Embryonic facial prominence (tissue), 1 donor: Measurements from ENCODE around the gene CHRM4.

ENCODE experiments used
- DNase-seq: peaks from one replicate; pipeline ENCODE4 v3.0.0-alpha.2; 2016; ENCODE audit errors: extremely low spot score

Gene CHRM4

DNA sequence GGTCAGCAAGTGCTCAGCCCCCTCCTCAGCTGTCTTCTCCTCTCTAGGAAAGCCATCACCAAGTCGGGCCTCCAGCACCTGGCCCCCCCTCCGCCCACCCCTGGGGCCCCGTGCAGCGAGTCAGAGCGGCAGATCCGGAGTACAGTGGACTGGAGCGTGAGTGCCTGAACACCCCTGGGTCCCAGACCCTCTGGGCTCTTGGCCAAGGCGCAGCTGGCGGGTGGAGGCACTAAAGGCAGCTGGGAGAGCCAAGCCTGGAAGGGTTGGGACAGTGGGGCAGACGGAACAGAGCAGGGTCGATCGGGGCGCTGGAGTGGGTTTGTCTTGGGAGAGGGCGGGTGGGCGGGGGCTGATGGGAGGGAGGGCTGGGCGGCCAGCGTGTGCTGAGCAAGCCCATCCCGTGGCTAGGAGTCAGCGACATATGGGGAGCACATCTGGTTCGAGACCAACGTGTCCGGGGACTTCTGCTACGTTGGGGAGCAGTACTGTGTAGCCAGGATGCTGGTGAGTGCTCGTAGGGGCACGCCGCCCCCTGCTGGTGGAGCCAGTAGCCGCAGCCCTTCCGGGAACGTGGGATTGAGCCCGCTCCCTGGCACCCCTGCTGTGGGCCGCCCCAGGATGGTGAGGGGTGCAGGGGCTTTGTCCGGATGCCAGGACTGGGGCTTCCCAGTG, 24.2 kb downstream of the CHRM4 start:
- no peak for DNase-seq

DNA sequence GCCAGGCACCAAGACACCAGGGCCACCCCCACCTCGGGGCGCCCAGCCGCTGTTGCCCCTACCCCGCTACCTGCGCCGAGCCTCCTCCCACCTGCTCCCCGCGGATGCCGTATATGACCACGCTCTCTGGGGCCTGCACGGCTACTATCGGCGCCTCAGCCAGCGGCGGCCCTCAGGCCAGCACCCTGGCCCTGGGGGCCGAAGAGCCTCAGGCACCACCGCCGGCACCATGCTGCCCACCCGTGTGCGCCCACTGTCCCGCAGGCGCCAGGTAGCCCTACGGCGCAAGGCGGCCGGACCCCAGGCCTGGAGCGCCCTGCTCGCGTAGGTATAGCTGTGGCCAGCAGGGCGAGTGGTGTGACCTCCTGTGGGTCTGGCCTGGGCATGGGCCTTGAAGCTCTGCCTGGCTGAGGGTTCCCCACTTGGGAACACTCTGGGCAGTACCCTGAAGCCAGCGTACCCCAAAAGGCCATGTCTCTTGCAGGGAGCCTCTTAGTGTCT, 24.9 kb downstream of the CHRM4 start:
- DNase-seq = no peak

DNA sequence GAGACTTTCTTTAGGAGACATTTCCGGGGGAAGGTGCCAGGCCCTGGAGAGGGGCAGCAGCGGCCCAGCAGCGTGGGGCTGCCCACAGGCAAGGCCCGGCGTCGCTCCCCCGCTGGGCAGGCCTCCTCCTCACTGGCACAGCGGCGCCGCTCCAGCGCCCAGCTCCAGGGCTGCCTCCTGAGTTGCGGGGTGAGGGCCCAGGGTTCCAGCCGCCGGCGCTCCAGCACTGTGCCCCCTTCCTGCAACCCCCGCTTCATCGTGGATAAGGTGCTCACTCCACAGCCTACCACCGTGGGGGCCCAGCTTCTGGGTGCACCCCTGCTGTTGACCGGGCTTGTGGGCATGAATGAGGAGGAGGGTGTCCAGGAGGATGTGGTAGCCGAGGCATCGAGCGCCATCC, 25.3 kb downstream of the CHRM4 start:
- no peak for DNase-seq

DNA sequence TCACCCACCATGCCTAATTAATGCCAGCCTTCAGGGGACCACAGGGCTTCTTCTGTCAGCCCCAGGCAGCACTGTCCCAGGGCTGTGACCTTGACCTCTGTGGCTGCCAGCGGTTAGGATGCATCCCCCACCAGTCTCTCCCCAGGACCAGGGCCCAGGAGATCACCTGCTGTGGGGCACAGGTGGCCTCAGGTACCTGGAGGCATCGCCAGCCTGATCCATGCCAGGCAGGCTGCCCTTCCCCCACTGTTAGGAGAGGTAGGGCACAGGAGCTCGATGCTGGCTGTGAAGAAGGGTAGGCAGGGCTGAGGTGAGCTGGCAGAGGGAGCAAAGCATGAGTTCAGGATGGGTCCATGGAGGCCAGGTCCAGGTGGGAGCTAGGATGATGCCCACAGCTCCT, 26.8 kb downstream of the CHRM4 start:
- no peak for DNase-seq

DNA sequence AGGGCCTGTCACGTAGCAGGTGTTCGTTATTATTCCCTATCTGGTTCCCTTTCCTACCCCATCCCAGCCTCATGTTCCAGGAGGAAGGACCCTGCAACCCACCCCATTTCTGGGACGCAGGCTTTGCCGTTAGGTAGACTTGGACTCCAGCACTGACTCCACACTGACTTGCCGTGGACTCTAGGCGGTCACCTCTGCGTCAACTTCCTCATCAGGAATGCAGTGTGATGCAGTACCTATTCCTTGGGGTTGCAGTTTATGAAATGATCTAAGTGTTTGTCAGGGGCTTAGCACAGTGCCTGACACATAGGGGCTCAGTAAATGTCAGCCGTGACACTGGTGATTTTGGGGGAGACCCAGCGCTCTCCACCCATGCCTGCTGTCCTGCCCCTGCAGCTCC, 27.5 kb downstream of the CHRM4 start:
- no peak for DNase-seq

DNA sequence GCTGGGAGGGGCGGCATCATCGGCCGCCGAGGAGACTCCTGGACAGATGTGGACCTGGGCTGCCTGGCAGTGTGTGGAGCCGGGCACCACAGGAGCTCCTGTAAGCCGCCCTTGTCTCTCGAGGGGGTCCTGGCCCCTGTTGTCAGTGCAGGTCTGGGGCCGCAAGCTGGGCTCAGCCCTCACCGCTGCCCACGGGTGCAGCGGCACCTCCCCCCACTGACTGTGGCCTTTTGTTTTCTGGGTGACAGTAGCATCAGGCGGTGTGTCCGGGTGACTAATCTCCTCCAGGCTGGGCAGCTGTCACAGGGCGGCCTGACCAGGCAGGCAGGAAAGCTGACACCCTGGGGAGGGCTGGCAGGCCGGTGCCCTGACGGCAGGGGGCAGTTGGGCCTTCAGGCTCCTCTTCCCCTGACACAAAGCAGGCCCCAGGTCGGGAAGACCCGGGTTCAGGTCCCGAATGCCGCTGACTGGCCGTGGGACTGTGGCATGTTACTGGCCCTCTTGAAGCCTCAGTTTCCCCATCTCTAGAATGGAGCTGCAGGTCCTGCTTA, 28.0 kb downstream of the CHRM4 start:
- no peak for DNase-seq

DNA sequence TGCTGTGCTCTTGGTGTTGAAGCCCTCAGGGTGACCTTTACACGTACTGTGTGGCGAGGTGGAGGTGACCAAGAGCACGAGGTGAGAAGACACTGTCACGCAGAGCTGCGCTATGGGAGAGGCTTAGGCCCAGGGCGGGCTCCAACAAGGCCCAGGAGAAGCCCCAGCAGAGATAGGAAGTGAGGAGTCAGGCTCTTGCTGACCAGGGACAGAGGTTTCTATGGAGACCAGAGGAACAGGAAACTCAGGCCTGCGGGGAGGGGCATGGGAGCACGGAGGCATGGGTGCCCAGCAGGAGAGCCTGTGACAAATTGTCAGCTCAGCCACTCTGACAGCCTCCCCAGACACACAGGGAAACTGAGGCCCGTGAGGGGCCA, 28.6 kb downstream of the CHRM4 start:
- DNase-seq = no peak

DNA sequence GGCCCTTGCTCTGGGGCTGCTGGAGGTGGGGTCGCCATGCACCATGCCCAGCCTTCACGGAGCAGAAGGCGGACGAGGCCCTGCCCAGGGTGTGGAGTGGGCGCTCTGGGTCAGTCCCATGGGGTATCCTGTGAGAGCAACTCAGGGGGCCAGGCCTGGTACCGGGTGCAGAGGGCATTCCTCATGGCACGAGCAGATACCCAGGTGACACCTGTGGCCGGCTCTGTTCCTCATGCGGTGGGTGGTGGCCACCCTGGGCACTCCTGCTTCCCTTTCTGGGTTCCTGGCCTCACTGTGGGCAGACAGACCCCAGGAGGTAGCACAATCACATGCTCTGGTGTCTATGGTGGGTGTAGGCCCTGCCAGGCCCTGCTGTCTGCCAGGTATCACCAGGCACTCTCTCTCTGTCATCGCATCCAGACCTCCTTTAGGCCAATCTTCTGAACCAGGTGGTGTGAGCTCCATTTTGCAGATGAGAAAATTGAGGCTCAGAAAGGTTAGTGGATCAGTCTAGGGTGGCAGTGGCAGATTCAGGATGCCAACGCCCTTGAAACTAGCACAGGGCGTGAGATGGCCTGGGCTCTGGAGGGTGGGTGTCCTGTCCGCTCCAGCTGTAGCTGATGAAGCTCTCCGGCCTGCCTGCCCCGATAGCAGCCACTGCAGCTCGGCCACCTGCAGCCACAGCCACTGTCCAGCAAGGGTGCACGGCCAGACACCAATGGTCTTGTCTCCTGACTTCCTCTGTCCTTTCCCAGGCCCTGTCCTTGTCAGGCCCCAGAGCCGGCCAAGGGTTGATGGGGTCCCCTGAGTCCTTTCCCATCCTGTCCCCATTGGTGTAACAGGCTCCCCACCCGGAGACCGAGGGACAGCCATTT, 29.2 kb downstream of the CHRM4 start:
- no peak for DNase-seq

DNA sequence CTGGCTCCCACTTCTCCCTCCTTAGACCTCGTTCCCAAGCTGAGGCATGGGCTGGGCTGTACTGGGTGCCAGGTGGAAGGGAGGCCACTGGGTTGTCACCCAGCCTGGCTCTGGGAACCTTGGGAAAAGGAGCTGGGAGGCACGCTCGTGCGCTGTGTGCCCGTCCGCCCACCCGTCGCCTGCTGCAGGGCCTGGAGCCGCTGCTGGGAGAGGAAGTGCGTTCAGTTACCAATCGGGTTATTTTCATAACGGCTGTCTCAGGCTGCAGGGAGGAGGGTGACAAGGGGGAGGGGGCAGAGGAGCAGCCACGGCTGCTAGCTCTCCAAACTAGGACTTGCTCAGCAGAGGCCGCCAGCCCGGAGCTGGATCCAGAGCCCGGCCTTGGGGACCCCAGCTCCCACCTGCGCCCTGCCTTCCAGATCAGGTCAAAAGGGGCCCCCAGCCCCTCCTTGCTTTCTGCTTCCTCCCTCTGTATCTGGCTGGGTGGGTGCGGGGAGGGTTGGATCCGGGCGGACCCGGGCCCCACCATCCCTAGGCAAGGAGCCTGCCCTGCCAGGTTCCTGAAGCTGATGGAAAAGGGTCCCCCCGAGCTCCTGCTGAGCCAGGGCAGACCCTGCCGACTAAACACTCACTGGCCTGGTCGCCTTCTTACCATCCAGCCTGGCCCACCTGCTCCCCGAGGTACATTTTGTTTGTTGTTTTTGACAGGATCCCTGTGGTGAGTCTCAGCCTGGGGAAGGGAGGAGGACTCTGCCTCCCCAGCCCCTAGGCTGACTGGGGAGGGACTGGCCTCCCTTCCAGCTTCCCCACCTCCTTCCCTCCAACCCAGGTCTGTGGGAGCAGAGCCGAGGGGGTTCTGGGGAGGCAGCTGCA, 30.1 kb downstream of the CHRM4 start:
- no peak for DNase-seq

DNA sequence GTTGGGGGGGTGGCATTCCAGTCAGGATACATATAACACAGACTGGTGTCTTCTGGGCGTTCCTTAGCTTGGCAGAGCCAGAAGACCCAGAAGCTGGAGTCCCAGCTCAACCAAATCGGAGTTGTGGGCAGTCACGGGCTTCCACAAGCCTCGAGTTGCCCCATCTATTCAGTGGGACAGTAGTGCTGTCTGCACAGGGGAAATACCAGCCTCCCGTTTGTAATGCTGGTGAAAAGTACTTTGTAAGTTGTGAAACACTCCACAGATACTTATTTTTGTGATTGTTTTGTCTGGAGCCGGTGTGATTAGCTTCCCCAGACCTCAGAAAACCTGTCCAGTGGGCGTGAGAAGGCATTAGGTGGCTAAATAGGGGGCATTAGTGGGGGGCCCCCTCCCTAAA, 30.7 kb downstream of the CHRM4 start:
- DNase-seq = no peak

DNA sequence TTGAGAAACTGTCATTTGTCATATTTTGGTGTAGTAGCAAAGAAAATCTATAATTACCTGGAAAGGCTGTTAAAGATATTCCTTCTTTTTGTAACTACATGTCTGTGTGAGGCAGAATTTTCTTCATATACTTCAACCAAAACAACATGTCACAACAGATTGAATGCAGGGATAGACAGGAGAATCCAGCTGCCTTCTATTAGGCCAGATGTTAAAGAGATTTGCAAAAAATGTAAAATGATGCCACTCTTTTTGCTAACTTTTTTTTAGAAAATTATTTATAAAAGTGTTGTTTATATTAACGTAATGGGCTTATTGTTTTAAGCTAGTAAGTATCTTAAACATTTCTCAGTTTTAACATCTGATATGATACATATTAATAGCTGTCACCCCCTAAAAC, 31.6 kb downstream of the CHRM4 start:
- no peak for DNase-seq

DNA sequence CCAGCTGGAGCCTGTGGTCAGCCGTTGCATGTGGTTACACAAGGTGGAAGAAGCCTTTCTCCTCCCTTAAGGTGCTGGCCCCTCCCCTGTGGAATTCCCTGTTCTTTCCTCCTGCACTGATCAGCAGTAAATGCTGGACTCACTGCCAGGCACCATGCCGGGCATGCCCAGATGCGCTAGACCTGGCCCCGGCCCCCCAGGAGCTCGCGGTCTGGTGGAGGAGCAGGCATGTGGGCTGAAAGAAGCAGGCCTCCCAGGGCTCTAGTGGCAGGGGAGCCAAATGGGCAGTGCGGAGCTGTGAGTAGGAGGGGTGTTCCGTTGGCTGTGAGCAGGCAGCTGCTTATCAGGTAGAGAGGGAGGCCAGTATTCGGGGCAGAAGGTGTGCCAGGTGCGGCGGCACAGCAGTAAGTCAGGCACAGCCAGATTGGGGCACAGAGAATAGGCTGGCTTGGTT, 34.1 kb downstream of the CHRM4 start:
- no peak for DNase-seq

DNA sequence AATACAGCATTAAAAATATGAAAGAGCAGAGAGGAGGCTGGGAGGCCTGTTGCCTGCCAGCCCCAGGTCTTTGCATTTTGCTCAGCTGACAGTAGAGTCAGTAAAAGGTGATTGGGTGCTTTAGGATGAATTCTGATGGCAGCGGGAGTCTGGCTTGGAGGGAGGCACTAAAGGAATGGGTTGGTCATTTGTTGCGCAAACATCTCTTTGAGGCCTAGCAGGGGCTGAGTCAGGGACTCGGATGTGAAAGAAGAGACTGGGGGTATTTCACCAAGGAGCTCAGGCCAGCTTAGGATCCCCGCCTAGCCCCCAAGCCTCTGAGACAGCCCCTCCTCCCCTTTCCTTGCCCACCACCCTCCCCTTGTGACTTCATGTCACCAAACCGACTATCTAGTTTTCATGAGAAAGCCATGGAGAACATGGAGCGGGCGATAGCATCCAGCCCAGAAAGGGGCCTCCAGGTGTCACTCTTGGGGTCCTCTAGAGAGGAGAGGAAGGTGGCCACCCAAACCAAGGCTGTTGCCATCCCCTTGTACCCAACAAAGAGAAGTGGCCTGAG, 34.6 kb downstream of the CHRM4 start:
- DNase-seq = no peak

DNA sequence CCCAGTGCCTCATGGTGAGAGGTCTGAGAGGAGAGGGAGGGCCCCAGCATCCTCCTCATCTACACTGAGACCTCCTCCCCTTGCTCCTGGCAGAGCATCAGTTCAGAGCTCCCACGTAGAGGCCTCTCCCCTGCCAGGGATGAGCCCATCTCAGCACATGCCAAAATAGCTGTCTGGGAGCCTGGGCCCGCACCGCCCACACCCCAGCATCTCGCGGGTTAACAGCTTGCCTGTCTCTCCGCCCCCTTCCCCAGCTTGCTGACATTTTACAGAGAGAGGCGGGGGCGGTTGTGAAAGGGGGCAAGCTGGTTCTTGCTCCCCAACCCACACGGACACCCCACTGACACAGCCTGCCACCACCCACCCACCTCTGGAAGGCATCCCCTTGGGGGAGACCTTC, 37.9 kb downstream of the CHRM4 start:
- DNase-seq = no peak

DNA sequence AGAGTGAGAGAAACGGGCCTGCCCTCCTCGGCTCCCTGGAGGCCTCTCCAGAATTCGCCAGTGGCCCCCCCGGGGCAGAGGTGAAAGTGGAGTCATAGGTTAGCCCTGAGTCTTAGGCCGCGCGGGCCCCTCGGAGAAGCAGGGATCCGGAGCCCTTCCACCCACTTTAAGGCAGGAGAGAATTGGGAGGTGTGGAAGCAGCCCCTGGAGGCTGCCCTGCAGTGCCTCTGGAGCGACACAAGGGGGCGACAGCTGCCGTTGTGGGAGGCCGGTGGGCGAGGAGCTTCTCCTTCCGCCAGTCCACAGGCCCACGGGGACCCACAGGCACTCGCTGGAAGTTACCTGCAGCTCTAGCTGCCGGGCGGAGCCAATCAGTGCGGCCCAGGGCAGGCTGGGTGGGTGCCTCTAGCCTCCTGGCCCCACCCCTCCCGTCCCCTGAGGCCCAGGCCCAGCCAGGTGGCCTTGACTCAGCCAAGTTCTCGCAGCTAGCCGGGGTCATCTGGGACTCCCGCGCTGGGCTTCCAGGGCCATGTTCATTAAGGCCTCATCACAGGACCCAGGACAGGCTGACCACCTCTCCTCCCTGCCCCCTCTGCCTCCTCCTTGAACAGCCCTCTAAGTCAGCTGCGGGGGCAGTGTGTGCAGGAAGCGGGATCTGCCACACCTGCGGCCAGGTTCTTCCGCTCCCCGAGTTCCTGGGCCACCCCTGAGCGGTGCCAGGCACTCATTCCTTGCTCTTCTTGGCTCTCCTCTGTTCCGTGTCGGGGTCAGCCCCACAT, 39.3 kb downstream of the CHRM4 start:
- no peak for DNase-seq

DNA sequence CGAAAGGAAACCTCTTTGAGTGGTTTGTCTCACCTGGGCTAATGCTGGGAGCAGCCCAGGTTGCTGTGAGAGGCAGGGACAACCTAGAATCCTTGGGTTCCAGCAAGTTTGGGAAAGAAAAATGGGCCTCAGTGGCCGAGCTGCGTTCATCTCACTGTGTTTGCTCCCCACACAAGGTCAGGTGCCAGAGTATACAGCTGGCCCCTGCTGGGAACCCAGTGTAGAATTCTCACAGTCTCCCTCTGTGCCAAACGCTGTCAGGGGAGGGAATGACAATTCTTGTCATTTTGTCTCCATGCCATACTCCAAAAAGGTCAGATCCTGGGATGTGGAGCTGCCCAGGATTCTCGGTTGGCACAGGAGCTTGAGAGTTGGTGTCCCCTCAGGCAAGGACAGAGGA, 40.0 kb downstream of the CHRM4 start:
- no peak for DNase-seq

DNA sequence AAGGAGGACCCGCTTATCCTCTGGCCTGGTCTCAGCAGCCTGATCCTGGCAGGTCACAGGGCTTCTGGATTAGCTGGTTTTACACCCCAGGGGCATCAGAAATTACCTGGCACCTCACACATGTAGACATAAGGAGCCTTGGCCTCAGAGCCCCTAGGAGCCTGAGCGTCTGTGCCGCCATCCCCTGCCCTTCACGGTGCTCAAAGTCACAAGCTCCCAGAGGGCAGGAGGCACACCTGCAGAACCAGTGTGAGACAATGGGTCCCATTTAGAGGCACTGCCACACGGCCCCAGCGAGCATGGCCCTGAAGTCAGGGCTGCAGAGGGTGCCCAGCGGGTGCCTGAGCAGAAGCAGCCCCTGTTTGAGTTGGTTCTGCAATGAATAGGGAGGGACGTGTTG, 40.4 kb downstream of the CHRM4 start:
- no peak for DNase-seq

DNA sequence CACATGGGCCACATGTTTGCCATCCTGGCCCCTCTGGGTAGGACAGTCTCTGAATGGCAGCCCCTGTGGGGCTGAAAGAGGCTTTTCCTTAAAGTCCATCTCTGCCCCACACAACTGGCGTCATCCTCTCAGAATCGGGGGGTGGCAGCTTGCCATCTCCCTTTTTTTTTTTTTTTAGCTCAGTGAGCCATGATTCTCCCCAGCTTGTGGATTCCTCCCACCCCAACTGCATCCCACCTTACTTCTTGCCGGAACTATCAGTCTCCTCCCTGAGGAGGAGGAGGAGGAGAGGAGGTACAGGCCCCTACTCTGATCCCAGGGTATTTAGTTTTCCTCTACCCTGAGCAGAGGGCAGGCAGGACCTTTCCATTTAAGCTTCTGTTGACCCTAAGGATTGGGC, 40.9 kb downstream of the CHRM4 start:
- DNase-seq = no peak

DNA sequence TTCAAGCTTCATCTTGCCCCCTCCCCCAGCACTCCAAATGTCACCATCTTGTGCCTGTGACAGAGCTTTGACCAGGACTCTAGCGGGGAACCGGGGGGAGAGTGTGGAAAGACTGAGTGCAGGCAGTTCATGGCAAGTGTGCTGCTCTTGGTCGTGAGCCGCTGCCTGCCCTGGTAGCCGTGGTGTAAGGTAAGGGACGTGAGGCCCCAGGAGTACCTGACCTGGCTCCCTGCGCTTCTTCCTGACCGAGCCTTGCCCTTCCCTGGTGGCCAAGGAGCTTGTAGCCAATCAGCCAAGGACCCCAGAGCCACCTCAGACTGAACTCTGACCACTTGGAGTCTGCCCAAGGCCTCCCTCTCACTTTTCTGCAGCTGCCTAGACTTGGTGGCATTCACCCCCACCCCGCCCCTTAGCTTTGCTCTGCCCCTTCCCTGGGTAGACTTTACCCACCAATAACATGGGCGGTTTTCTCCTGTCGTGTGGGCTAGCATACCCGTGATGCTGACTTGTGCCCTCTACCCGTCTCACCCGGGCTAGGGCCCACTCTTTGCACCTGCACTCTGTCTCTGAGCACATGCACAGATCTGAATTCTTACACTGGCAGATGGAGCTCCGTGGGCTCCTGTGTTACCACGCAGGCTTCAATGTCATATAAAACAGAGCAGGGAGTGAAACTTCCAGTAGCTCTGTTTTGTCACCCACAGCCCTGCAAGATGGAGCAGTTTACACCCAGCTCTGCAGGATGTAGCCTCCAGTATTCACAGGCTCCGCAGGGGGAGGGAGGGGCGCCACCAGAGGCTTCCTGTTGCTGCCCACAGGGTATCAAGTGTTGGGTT, 42.8 kb downstream of the CHRM4 start:
- DNase-seq = no peak
